RWPE2 (cell line): ENCODE data around the gene SEMA3A.

Experiments
- ATAC-seq: fragments of 200-7000 bp; cut with Tn5 transposase; 3 replicates; pipeline ENCODE4 v1.9.1; 2021; ENCODE audit warnings: low read depth
- DNase-seq: peaks from one replicate; pipeline ENCODE4 v3.0.0-alpha.2; 2020; ENCODE audit warnings: low spot score
- H3K27ac ChIP-seq: fragments of 450-650 bp; 2 replicates; pipeline ENCODE4 v1.5.1; 2017; ENCODE audit warnings: mild to moderate bottlenecking; ENCODE audit not compliant: poor library complexity, severe bottlenecking
- H3K27me3 ChIP-seq: fragments of 250-450 bp; sonication (Bioruptor Pico); 2 replicates; pipeline ENCODE4 v1.5.1; 2021; ENCODE audit warnings: mild to moderate bottlenecking, moderate library complexity; ENCODE audit not compliant: insufficient read depth, poor library complexity, severe bottlenecking
- H3K36me3 ChIP-seq: fragments of 250-450 bp; sonication (Bioruptor Pico); 2 replicates; pipeline ENCODE4 v1.5.1; 2020; ENCODE audit warnings: low read depth, mild to moderate bottlenecking, moderate library complexity
- H3K4me1 ChIP-seq: fragments of 250-450 bp; sonication (Bioruptor Pico); 2 replicates; pipeline ENCODE4 v1.5.1; 2021; ENCODE audit warnings: mild to moderate bottlenecking, moderate library complexity; ENCODE audit not compliant: insufficient read depth, poor library complexity, severe bottlenecking
- H3K4me3 ChIP-seq: fragments of 250-450 bp; sonication (Bioruptor Pico); 2 replicates; pipeline ENCODE4 v1.5.1; 2021; ENCODE audit warnings: mild to moderate bottlenecking, moderate library complexity; ENCODE audit not compliant: severe bottlenecking
- H3K9me3 ChIP-seq: fragments of 250-450 bp; sonication (Bioruptor Pico); 2 replicates; pipeline ENCODE4 v1.5.1; 2021; ENCODE audit warnings: mild to moderate bottlenecking, moderate library complexity; ENCODE audit not compliant: severe bottlenecking
- CTCF ChIP-seq: fragments of 450-650 bp; IDR thresholded peaks from one replicate; pipeline ENCODE4 v1.5.1; 2017; ENCODE audit warnings: mild to moderate bottlenecking, moderate library complexity; ENCODE audit not compliant: poor library complexity, severe bottlenecking

SEMA3A gene

GRCh38 chr7:84193747-84194146, 842 bp downstream of the SEMA3A start:
- Histone ChIP-seq H3K4me3 (peak overlapping the region; percentile 36), H3K36me3 (no peaks in the 10 kb centered on the region)

GRCh38 chr7:84191842-84192241, 2.7 kb downstream of the SEMA3A start:
- no peak for TF ChIP-seq CTCF
- H3K4me1 ChIP-seq, result peaks cover 52% of the 10 kb centered on the region
- DNase-seq, result no peak
- peak overlapping the region; percentile 36 for H3K4me3 ChIP-seq
- no peaks in the 10 kb centered on the region for H3K27me3 ChIP-seq
- peak overlapping the region; percentile 50 for H3K27ac ChIP-seq
- no peaks in the 10 kb centered on the region for H3K9me3 ChIP-seq
- H3K36me3 ChIP-seq, result no peaks in the 10 kb centered on the region
- ATAC-seq, result no peak

More at GRCh38 chr7:84193747-84194146, 842 bp downstream of the SEMA3A start:
- H3K9me3 ChIP-seq, result no peaks in the 10 kb centered on the region
- peaks cover 35% of the 10 kb centered on the region for H3K4me1 ChIP-seq
- ATAC-seq, result no peak
- DNase-seq, result no peak
- peak overlapping the region; percentile 48 for H3K27ac ChIP-seq
- no peak for TF ChIP-seq CTCF
- no peaks in the 10 kb centered on the region for H3K27me3 ChIP-seq

GRCh38 chr7:84191261-84191660, 3.3 kb downstream of the SEMA3A start:
- Histone ChIP-seq H3K4me1 (peaks cover 55% of the 10 kb centered on the region), H3K27me3 (no peaks in the 10 kb centered on the region), H3K9me3 (no peaks in the 10 kb centered on the region), H3K27ac (peak overlapping the region; percentile 50), H3K4me3 (no peak overlapping the region), H3K36me3 (no peaks in the 10 kb centered on the region; the same call in 1 of the 2 replicates)
- TF ChIP-seq CTCF, result no peak
- DNase-seq (no peak), ATAC-seq (no peak)

- Histone ChIP-seq H3K4me1 (peaks cover 49% of the 10 kb centered on the region), H3K36me3 (no peaks in the 10 kb centered on the region; the same call in 1 of the 2 replicates), H3K4me3 (no peak overlapping the region), H3K27ac (peak overlapping the region; percentile 75), H3K27me3 (no peaks in the 10 kb centered on the region), H3K9me3 (no peaks in the 10 kb centered on the region)
- ATAC-seq (no peak), DNase-seq (no peak)
- TF ChIP-seq CTCF, result no peak
These were observed 4.4 kb downstream of the SEMA3A start for GRCh38 chr7:84190016-84190705.

- Histone ChIP-seq H3K9me3 (no peaks in the 10 kb centered on the region), H3K4me3 (no peak overlapping the region), H3K36me3 (no peaks in the 10 kb centered on the region; the same call in 1 of the 2 replicates), H3K4me1 (peaks cover 49% of the 10 kb centered on the region), H3K27me3 (no peaks in the 10 kb centered on the region), H3K27ac (peak overlapping the region; percentile 75)
- peak; percentile 80 for TF ChIP-seq CTCF
- ATAC-seq (0 out of 3 replicates have a peak, but pooled peaks have one; percentile 16), DNase-seq (no peak)
These were observed 5.7 kb downstream of the SEMA3A start for GRCh38 chr7:84188786-84189405.
